ENCODE results near the gene MEIS2.

Gene MEIS2

GRCh38 chr15:36964626-36965025 lies 135.7 kb downstream of the MEIS2 start:
- DNase-seq (ENCODE audit: low spot score) = no peak

GRCh38 chr15:36961956-36962355 lies 138.4 kb downstream of the MEIS2 start:
- DNase-seq (ENCODE audit: low spot score) = no peak

GRCh38 chr15:36960947-36961227 lies 139.5 kb downstream of the MEIS2 start:
- DNase-seq (ENCODE audit: low spot score) = no peak

GRCh38 chr15:36960179-36960946 lies 140.0 kb downstream of the MEIS2 start:
- DNase-seq (ENCODE audit: low spot score) = no peak

GRCh38 chr15:36959746-36960145 lies 140.6 kb downstream of the MEIS2 start:
- no peak for DNase-seq (ENCODE audit: low spot score)

- DNase-seq (ENCODE audit: low spot score) = peak; percentile 15
These were observed 141.7 kb downstream of the MEIS2 start for GRCh38 chr15:36958606-36959005.

- no peak for DNase-seq (ENCODE audit: low spot score)
These were observed 145.9 kb downstream of the MEIS2 start for GRCh38 chr15:36954486-36954885.

GRCh38 chr15:36953346-36953745 lies 147.0 kb downstream of the MEIS2 start:
- DNase-seq (ENCODE audit: low spot score) = no peak

- DNase-seq (ENCODE audit: low spot score) = peak; percentile 47
These were observed 148.6 kb downstream of the MEIS2 start for GRCh38 chr15:36951731-36952247.

GRCh38 chr15:36950371-36950770 lies 150.0 kb downstream of the MEIS2 start:
- no peak for DNase-seq (ENCODE audit: low spot score)

- no peak for DNase-seq (ENCODE audit: low spot score)
These were observed 151.4 kb downstream of the MEIS2 start for GRCh38 chr15:36948982-36949381.

GRCh38 chr15:36947035-36947719 lies 153.2 kb downstream of the MEIS2 start:
- no peak for DNase-seq (ENCODE audit: low spot score)

- DNase-seq (ENCODE audit: low spot score) = no peak
These were observed 155.9 kb downstream of the MEIS2 start for GRCh38 chr15:36944442-36944841.

- no peak for DNase-seq (ENCODE audit: low spot score)
These were observed 156.6 kb downstream of the MEIS2 start for GRCh38 chr15:36943508-36944361.

- DNase-seq (ENCODE audit: low spot score) = no peak
These were observed 158.0 kb downstream of the MEIS2 start for GRCh38 chr15:36942248-36942827.

GRCh38 chr15:36941798-36942197 lies 158.6 kb downstream of the MEIS2 start:
- DNase-seq (ENCODE audit: low spot score) = no peak

GRCh38 chr15:36940636-36941260 lies 159.6 kb downstream of the MEIS2 start:
- DNase-seq (ENCODE audit: low spot score) = no peak

GRCh38 chr15:36940219-36940618 lies 160.1 kb downstream of the MEIS2 start:
- no peak for DNase-seq (ENCODE audit: low spot score)

- DNase-seq (ENCODE audit: low spot score) = no peak
These were observed 161.6 kb downstream of the MEIS2 start for GRCh38 chr15:36938764-36939163.

- DNase-seq (ENCODE audit: low spot score) = no peak
These were observed 162.2 kb downstream of the MEIS2 start for GRCh38 chr15:36938131-36938530.

GRCh38 chr15:36936613-36937012 lies 163.7 kb downstream of the MEIS2 start:
- peak; percentile 27 for DNase-seq (ENCODE audit: low spot score)
